Hematopoietic multipotent progenitor cell (in vitro differentiated cells): Measurements from ENCODE around the gene YIF1B. TPM values are rescaled to one million over a fixed set of nuclear protein-coding genes. Genes with fewer than 3 reads are reported as not detected.

Source experiments
- DNase-seq, 3 donors: peaks; one replicate each; pipeline ENCODE4 v3.0.0-alpha.2; 2011 to 2015; ENCODE audit warnings: low read depth in 2 of 3, low spot score in 2 of 3
- total RNA-seq: library from RNA; depleted of rRNA; stranded (reverse); fragments of >200 nt; gene quantifications from one replicate; pipeline ENCODE4 v1.2.3, GENCODE V29; 2012

The YIF1B gene
- total RNA-seq, 1 donor = 100 TPM

DNA sequence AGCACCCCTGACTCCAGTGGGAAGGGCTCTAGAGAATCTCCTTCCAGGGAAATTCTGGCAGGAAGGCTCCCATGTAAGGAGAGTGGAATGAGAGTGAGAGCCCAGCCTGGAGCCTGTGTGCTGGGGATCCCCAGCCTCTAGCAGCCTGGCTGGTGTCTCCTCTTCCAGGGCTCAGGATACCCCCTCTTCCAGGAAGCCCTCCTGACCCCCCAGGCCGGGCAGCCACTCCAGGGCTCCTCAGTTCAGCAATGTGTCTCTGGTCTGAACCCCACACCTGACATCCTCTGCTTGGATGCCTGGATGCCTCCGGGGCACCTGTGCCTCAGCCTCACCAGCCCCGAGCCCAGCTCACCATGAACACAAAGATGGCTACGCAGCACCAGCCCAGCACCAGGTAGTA lies 8.7 kb downstream of the YIF1B start:
- DNase-seq = no peak

DNA sequence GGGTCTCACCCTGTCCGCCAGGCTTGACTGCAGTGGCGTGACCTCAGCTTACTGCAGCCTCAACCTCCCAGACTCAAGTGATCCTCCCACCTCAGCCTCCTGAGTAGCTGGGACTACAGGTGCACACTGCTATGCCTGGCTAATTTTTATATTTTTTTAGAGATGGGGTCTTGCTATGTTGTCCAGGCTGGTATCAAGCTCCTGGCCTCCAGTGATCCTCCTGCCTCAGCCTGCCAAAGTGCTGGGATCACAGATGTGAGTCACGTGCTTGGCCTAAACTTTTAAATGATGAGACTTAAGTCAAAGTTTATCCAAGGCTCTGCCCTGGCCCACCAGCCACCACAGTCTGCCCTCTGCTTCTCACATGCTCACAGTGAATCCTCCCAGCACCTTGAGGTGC lies 9.5 kb downstream of the YIF1B start:
- no peak for DNase-seq

DNA sequence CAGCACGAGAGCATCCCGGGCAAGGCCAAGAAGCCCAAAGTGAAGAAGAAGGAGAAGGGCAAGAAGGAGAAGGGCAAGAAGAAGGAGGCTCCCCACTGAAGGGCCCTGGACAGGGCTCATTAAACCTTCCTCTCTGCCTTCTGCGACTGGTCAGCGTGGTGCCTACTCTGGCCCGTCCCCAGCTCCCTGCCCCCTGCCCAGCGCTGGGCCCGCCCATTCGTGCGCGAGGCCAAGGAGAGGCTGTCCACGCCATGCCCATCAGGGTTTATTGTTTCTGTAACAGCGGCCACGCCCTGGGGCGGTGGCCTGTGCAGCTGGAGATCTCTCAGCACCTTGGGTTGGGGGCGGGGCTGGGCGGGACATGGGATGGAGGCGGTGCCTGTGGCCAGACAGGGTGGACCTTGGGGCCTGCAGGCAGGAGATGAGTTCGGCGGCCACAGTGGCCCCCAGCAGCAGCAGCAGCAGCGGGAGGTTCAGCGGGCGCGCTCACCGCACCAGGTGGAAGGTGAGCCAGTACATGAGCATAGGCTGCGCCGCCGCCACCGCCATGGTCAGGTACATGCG lies 10.8 kb downstream of the YIF1B start:
- no peak for DNase-seq

DNA sequence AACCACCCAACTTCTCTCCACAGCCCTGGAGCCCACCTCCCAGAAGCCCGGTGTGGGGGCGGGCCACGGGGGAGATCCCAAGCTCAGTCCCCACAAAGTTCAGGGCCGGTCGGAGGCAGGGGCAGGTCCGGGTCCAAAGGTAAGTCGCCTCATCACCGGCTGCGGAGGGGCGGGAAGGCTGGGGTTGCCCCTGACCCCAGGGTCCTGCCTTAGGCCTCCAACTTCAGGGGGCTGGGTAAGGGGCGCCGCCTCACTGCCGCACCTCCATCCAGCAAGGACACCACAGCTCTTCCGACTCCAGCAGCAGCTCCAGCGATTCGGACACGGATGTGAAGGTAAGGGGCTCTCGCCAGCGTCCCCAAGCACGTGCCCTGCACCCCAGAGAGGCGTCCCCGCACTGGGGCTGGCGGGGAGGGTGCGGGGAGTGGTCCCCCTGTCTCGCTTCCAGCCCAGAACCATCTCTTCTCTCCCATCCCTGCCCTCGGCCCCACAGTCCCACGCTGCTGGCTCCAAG lies 11.3 kb downstream of the YIF1B start:
- no peak for DNase-seq

DNA sequence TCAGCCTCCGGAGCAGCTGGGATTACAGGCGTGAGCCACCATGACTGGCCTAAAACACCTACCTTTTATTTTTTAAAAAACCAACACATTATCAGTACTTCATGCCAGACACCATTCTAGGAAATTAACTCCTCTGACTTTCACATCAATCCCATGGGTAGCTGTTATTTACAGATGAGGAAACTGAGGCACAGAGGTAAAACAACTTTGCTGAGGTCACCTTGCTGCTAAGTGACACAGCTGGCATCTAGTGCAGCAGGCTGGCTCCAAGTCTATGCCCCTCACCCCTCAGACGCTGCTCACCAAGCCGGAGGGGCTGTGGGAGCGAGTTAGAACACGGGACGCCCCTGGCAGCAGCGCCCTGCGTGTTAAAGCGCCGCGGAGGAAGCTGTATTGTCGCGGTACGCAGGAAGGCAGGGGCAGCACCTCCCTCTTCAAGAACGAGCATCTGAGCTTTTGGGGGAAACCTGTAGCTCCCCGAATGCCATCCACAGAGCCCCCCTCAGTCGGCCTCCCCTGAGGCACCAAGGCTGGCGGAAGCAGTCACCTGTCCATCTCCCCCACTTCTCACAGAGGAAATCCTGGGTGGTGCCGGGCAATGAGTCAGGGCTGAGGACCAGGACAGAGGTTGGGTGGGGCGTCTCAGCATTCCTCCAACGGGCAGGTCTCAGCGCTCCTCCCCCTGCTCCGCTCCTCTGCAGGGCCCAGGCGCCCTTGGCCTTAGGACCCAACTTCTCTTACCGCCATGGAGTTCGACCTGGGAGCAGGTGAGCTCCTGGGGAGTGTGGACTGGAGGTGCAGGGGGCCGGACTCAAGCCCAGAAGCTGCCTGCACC lies 12.0 kb downstream of the YIF1B start, which contains the start of gene C19orf33:
TSS of gene C19orf33 (plus strand) at position 735 of the 835 bp plus-strand sequence. CDS start at position 746, 11 bp downstream.
- DNase-seq = no peak

DNA sequence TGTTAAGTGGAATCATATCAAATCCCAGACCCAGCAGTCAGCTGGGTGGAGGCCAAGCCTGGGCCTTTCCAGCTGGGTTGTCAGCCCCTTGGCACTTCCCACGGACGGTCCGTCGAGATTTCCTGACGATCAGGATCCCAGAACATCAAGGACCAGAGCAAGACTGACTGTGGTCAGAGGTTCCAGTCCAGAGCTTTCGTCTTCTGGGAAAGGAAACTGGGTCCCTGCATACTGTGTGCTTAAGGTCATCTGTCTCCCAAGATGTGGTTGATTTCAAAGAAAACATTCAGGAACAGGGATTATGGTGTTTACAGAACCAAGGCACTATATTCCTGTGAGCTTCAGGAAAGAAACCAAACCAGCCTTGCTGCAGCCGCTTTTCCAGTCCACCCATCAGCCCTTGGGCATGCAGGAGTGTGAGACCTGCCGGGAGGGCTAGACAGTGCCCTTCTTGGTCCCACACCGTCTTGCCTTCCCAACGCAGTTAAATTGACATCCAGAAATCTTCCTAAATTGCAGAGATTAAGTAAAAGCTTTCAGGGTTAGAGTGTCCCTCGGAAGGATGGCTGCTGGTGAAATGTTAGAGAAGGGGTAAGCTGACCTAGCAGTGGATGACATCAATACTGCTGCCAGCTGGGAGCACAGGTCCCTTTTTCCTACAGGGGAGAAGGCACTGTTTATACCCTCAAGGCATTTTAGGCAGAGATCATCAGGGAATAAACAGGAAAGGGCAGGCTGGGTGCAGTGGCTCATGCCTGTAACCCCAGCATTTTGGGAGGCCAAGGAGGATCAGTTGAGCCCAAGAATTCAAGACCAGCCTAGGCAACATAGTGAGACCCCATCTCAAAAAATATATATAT lies 16.7 kb downstream of the YIF1B start:
- no peak for DNase-seq

DNA sequence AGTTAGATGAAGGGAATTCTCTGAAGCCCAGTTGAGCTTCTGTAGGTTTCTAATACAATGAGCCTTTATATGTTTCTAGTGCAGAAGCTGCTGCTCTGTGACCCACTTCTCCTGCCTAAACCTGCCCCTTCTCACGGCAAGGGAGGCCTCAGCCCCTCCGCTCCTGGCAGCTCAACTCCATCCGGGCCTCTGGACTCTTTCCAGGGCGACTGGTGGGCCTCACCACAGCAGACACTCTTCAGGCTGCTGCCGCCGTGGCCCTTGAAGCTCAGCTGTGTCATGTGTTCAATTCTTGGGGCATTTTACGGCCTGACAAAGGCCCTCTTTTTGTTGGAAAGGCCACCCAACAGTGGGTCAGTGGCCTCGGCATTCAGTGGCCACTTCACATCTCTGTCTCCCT lies 21.7 kb downstream of the YIF1B start:
- no peak for DNase-seq

DNA sequence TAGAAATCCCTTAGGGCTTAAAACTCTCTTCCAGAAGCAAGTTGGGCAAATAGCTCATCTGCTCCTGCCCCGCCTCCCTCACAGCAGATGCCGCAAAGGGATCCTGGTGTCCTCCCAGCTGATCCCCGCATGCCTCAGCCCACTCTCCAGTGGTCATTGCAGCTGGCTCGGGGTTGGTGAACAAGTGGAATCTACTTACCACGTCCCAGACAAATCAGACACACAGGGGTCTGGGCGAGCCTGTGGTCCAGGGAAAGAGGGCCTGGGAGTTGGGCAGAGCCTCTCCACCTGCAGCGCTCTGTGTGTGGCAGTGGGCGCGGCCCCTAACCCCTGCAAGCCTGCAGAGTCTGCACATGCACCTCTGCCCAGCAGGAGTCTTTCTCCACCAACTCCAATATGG lies 22.5 kb downstream of the YIF1B start:
- no peak for DNase-seq

DNA sequence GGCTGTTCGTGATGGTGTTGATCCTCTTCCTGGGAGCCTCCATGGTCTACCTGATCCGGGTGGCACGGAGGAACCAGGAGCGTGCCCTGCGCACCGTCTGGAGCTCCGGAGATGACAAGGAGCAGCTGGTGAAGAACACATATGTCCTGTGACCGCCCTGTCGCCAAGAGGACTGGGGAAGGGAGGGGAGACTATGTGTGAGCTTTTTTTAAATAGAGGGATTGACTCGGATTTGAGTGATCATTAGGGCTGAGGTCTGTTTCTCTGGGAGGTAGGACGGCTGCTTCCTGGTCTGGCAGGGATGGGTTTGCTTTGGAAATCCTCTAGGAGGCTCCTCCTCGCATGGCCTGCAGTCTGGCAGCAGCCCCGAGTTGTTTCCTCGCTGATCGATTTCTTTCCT lies 23.9 kb downstream of the YIF1B start:
- no peak for DNase-seq

DNA sequence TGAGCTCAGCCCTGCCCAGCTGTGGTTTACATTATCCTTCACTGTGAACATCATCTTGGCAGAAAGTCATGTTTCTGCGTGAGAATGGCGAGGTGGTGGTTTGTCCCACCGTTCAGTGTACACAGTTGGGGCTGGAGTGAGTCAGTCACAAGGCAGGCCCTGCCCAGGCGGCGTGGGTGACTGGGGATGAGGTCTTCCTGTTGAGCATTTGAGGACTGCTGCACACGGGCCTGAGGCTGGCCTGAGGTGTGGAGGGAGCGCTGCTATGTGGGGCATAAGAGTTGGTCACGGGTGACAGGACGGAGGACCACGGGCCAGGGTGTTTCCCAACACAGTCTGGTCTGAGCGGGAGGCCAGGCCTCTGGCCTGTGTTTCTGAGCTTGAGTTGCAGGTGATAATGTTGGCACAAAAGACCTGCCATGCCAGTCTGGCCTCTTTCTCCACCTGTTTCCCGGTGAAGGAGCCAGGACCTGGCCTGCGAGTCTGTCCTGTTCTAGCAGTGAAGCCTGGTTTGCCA lies 25.1 kb downstream of the YIF1B start:
- DNase-seq = no peak

DNA sequence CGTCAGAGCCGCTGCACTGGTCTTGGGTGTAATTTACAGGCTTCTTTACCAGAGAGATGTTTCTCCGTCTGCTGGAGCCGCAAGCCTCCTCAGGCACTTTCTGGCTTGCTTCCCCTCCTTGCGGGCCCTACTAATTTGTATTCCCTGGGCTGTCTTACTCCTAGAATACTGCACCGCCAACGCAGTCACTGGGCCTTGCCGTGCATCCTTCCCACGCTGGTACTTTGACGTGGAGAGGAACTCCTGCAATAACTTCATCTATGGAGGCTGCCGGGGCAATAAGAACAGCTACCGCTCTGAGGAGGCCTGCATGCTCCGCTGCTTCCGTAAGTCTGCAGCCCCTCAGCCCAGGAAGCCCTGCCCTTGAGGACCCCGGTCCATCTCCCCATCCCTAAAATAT lies 25.8 kb downstream of the YIF1B start:
- DNase-seq = no peak

DNA sequence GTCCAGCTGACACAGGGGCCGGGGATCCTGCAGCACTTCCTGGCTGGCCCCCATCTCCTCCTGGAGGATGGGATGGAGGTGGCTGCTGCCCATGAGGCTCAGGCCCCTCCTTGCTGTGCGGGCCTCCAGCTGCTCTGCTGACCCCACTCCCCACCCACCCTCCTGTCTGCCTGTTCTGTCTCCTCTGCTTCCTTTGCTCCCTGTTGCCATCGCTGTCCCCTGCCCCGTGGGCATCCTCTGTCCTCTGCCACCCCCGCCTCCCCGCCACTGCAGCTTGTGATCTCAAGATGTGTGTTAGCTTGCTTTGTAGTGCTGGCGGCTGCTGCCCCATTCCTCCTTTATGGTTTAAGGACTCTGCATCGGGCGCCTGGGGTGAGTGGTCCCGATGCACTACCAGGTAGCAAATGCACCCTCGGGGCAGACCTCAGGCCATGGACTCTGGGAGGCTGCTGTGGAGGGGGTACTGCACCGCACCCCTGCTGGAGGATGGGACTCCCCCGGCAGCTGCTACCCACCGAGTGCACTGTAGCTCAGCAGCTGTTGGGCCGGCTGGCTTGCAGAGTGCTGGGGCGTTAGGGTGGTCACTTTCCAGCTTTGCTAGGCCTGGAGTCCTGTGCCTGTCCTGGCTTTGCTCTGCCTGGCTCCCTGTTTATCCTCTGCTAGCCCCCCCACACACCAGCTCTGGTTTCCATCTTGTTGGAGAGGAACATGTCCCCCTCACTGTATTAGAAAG lies 27.5 kb downstream of the YIF1B start:
- DNase-seq = no peak

DNA sequence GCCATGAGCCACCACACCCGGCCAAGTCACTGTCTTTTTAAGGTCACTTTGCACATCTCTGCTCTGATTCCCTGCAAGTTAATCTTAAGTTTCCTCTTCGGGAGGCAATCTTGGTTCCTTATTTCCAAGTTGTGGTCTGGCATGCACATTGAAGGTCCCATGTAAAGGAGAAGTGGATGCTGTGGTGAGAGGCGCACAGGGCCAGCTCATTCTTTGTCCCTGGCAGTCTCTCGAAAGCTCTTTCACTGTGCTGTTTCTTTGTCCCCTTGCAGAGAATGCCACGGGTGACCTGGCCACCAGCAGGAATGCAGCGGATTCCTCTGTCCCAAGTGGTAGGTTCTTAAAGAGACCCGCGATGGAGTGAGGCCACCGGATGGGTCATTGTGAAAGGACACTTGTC lies 28.1 kb downstream of the YIF1B start:
- DNase-seq = peak in 1 of 3 donors; percentile 70

DNA sequence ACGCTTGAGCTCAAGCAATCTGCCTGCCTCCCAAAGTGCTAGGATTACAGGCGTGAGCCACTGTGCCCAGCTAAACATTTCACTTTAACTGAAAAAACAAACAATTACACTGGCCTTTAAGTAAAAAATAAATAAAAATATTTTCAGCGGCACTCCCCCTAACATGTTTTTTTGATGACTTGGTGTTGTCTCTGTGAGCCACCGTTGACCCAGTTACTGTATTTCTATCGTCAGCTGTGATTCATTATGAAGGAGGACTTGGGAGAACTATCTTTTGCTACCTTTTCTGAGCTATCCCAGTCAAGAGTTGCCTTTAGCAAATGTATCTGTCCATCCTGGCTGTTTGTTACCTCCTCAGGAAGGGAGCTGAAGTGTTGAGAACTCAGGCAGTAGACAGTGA lies 30.2 kb downstream of the YIF1B start:
- DNase-seq = no peak

DNA sequence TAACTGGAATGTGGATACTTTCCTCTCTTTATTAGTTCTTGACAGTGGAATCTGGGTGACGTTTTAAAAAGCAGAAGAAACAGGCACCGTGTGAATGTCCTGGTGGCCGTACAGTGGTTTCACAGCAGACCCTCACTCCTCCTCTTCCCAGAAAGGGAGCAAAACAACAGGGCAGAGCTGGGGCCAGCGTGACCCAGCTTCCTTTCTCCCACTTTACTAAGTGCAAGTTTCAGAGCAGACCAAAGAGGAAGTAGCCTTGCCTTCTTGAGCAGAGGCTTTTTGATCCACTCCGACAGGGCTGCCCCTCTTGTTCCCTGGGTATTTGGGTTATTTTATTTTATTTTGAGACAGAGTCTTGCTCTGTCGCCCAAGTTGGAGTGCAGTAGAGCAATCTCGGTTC lies 31.3 kb downstream of the YIF1B start:
- DNase-seq = peak in 1 of 3 donors; percentile 48

DNA sequence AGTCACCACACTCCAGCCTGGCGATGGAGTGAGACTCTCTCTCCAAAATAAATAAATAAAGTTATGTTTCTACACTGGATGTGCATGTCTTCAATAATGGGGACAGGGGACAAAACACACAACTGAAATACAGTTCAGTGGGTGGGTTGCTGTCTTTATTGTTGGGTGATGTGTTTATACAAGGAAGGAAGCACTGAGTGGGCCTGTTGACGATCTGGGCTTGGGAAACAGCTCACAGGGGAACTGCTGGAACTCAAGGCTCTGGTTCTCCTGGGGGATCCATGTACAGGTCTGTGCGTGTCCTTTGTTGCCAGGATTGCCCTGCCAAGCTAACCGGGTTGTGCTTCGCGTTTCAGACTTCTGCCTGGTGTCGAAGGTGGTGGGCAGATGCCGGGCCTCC lies 32.5 kb downstream of the YIF1B start:
- DNase-seq = no peak

DNA sequence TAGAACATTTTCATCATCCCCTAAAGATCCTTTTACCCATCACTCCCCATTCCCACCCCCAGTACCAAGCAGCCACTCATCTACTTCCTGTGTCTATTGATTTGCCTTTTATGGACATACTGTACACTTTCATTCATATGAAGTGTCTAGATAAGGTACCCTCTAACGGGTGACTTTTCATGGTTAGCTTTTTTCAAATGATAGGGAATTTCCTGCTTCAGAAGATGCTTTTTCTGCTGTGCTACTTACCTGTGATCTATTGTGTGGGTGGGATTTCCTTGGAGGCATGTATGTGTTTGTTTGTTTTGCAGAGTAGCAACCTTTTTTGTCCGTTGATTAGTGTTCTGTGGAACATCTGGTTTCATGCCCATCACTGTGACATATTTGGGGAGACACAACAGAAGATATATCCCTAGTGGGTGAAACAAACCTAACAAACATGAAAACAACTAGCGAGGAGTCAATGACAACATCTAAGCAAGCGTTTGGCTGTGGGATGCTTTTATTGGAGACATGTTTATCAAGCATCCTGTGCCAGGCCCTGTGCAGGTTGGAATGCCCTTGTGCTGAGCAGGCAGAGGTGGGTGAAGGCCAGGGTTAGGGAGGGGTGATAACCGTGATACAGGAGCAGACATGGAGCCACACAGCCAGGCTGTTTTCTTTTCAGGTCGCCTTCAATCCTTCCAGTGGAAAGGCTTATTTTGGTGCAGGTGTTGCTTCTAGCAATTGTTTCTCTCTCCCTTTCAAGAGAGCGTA lies 33.8 kb downstream of the YIF1B start:
- no peak for DNase-seq

DNA sequence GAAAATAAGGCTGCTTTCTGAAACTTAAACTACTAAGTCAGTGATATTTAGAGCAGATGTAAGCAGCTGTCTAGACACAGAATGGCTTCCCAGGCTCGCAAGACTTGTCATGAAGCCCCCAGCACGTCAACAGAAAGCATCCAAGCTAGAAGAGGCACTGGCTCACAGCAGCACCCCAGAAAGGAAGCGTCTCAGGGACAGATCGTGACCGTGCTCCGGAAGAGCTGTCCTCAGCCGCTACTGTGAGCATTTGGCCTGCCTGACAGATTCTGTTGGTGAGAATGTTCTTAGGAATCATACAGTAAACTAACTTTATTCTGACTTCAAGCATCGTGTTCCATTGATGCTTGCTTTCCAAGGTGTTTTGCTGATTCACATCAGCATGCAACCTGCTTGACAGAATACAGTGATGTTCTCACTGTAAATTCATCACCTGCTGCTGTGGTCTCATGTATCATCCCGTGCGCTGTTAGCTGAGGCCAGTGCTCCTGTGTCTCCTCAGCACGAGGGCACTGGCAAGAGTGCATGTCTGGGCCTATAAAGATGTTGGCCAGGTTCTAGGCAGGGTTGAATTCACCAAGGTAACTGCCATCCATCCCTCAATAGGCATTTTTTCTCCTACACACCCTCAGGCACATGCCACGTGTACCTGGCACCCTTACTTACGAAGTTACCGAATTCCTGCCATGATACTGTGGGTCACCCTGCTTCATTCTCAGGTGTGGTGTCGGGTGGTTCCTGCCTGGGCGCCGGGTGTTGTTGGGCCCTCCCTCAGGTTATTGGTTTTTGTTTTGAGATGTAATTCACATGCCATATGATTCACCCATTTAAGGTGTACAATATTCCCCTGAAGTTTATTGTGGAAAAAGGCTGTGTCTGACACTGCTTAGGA lies 35.5 kb downstream of the YIF1B start:
- no peak for DNase-seq

DNA sequence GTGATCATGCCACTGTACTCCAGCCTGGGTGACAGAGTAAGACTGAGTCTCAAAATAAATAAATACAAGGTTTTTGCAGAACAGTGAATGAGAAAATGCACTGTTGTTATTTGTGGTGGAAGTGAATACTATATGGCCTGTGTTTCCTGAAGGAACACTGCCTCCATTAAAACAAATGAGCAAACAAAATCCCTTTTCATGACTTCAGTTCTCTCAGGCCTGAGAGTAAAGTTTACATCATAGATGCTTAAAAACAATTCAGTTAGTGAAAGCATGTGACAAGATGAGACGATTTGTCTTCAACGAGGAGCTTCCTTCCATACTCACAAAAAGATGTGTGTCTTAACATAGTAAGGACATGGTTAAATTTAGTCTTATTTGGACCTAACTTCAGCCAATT lies 37.0 kb downstream of the YIF1B start:
- DNase-seq = no peak
